HG03571 (cell line): ENCODE data around the gene CENPM.

Experiments
- ATAC-seq: cut with Tn5 transposase; IDR thresholded peaks from one replicate; pipeline ENCODE4 v1.9.1; 2021; ENCODE audit not compliant: unreplicated experiment

Gene CENPM

GRCh38 chr22:41933411-41934177 lies 13.4 kb downstream of the CENPM start:
- ATAC-seq: no peak

GRCh38 chr22:41932353-41932752 lies 14.6 kb downstream of the CENPM start:
- ATAC-seq: no peak

DNA sequence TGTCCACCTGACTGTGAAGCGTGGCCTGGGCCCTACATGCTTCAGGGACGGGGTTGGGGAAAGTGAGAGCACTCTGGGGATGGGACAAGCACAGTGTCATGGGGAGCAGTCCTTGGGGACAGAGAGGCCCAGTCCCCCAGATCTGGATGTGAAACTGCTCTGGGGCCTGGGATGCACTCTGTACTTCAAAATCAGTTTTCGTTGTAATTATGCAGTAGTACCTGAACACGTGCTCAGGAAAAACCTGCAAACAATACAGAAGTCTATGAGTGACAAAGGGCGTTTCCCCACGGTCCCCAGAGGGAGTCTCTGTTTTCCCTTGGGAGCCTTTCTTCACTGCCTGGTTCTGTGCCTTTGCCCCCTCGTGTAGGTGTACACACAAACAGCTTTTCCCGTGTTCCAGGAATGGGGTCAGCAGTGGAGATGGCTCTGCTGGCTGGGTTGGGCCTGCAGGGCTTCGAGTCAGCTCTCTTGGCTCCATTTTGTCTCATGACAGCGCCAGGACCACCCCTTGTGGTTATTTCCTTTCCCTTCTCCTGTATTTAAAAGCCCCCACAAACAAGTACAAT lies 15.2 kb downstream of the CENPM start:
- ATAC-seq: no peak

GRCh38 chr22:41929418-41929810 lies 17.5 kb downstream of the CENPM start:
- no peak for ATAC-seq

DNA sequence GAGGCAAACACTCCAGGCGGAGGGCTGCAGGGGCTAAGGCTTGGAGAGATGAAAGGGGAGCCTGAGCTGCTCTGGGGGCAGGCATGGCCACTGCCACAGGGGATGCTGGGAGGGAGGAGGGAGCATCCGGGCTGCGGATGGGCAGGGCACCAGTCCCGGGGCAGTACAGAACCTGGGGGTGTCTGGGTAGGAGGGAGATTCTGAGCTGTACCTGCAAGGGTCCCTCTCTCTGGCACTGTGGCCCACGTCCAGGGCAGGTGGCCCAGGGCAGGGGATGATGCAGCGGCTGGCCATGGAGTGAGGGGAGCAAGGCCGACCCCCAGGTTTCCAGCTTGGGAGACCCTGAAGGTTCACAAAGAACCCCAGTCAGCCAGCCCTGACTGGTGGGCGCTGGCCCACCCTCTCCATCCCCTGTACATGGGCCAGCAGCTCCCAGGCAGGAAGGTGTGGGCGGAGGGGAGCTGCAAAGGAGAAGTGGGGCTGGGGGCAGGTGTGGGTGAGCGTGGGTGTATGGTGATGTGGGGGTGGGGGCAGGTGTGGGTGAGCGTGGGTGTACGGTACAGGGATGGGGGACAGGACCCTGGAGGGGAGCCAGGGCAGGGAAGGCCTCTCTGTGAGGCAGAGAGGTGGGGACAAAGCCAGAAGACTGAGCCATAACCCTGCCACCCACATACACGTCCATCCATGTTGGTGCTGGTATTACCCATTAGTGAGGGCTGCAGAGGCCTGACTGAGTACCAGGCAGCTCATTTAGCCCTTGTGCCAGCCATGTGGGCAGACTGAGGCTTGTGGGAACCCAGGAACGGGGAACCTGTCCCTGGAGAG lies 18.1 kb downstream of the CENPM start:
- no peak for ATAC-seq

DNA sequence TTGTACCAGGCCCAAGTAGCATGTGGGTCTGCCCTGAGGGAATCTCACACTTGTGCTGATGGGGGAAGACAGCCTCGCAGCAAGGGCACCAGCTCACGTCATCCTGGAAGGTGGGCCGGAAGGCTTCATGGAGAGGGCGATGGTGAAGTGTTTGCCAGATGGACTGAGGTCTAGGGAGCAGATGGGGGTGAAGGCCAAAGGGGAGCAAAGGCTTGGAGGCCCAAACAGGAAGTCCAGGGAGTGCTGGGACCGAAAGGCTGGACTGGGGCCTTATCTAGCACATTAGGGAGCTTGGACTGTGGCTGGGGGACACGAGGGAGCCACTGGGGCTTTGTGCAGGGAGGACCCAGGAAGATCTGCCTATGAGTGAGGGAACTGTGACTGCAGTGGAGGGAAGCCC lies 19.1 kb downstream of the CENPM start:
- no peak for ATAC-seq

DNA sequence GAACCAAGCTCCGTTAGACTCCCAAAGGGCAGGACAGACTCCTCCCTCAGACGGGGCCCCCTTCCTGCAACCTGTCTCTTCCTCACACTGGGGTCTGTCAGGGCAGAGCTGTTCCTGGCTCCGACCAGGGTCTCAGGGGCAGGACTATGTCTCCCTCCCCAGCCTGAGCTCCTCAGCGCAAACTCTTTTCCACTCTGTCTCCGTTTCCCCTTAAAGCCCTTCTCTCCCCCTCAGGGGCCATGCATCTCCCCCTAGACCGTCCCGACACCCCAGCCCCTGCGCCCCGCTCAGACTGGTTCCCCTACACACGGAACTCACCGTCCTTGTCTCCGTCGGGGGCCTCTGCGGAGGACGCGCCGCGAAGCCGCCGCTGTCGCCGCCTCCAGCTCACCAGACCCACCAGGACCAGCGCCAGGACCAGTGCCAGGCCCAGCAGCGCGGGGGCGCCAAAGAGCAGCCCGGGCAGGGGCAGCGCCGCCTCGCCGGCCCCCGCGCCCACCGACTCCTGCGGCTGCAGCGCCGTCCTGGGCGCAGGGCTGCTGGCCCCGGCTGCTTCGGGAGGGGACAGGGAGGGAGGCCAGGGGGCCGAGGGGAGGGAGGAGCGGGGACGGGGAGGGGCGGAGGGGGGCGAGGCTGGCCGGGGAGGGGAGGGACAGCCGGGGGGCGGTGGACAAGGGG lies 21.0 kb downstream of the CENPM start:
- no peak for ATAC-seq

DNA sequence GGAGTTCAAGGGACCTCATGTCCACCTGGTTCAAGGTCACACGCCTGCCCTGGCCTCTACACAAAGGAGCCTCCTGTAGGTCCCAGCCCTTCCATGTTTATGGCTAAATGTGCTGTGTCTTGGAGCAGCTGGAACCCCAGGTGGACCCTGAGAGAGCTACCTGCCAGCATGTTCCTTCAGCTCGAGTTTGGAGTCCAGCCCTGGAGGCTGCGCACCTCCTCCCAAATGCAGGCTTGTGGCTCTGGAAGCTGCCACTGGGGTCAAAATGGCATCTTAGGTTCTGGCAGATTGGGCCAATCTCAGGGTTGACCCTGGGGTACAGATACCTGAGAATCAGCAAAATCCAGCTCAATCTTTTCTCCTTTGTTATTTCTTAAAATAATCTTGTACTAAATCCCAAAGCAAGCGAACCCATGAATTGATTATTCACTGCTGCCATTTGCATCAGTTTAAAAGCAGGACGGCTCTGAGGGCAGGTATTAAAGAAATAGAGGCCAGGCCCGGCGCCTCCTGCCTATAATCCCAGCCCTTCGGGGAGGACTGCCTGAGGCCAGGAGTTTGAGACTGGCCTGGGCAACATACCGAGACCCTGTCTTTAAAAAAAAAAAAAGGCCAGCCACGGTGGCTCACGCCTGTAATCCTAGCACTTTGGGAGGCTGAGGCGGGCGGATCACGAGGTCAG lies 23.2 kb downstream of the CENPM start:
- ATAC-seq: no peak

GRCh38 chr22:41922940-41923594 lies 23.9 kb downstream of the CENPM start:
- no peak for ATAC-seq

- ATAC-seq: no peak
Measured at GRCh38 chr22:41922328-41922727, 24.6 kb downstream of the CENPM start.

DNA sequence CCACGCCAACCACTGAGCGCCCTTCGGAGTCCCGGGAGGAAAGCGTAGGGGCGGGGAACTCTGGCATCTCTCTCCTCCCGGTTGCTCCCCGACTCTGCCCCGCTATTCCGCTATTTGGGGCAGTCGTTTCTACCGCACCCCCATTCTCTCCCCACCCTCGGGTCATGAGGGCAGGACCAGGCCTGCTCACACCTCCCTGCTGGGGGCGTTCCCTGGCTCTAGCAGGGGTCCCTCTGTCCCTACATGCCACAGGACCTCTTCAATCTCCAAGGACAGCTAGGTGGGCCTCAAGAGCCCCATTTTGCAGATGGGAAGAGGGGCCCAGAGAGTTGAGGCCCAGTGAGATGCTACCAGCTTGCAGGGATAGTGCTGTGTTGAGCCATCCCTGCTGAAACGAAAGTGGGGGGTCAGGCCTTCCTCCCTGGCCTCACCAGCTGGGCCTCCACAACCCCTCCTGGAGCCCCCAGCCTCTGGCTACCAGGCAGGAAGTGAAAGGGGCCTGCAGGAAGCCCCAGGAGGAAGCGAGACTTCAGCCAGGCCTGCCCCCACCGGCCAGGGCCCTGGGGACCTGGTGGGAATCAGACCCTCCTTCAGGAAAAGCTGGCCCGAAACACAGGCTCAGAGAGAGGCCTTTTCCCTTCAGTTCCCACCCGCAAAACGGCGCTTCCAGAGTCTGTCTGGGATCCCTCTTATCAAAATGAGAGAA lies 26.5 kb downstream of the CENPM start:
- ATAC-seq: peak; percentile 22

DNA sequence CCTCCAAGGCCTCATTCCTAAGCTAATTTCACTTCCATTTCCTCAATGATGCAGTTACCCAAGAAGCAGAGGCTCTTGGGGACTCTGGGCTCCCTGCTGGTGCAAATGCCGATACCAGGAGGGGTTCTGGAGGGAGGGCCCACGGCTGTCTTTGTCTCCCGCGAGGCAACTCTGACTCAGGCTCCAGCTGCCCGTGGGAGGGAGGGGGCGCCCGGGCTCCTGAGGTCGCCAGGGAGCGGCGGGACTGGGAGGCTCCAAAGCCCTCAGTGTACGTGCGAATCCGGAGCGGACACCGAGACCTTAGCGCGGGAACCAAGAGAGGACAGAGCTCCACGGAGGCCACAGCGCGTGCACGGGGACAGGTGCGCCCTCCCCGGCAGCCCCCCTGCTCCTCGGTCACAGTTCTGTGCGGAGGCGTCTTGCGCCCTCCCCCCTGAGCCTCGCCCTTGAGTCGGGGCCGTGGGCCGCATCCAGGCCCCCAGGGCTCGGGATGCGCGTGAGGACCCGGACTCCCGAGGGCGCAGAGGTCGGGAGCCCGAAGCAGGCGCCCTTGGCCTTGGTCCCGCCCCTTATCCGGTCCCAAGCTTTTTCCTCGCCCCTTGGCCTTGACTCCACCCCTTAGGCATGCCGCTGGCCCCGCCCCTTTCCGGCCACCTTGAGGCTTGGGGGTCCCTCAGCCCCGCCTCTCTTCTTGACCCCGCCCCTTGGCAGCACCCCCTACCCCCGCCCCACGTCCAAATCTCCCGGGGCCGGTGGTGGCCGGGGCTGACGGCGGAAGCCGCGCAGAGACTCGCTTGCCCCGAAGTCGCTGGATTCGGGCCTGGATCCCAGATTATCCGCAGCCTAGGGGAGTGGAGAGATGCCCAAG lies 27.4 kb downstream of the CENPM start:
- peak; percentile 32 for ATAC-seq

DNA sequence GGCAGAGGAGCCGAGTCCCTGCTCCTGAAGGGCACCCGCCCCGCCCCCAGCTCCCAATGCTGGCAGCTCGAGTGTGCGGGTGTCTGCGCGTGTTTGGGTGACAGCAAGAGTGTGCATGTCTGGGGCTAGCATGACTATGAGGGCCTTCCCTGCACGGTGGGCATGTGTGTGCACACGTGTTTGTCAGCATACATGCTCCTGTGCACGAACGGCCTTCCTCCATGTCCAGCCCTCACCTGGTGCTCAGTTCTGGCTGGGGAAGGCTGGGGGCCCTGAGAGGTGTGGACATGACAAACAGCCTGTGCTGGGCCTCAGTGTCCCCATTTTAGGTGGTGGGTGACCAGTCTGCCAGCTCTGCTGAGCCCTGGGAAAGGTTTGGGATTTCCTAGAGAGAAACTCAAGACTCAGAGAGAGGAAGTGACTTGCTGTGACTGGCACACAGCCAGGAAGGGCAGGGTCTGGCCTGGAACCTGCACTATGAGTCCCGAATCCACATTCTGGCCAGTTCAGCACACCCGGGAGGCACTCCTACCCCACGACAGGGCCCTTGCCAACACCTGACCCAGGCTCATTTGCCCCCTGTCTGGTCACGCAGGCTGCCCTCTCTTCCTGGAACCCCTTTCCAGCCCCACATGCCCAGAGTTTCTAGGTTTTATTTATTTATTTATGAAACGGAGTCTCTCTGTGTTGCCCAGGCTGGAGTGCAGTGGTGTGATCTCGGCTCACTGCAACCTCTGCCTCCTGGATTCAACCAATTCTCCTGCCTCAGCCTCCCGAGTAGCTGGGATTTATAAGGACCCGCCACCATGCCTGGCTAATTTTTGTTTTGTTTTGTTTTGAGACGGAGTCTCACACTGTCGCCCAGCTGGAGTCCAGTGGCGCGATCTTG lies 28.8 kb downstream of the CENPM start:
- ATAC-seq: no peak

DNA sequence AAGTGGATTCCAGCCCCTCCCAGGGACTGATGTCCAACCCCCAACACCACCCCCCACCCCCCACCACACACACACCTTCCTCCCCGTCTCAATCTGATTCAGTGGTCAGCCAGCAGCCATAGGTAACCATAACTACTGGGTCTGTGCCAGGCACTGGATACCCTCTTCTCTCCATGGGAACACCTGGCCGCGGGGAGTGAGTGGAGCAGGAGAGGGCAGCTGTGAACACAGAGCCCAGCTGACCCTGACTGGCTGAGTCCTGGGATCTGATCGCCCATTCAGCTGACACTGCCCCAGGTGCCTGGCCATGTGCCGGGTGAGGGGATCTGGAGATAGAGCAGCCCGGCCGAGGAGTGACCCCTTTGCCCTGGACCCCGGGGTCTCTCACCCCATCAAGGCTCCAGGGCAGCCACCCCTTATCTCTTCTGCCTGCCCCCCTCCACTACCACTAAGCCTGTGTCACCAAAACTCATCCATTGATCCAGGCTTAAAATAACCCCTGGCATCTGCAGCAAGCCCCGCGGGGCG lies 29.5 kb downstream of the CENPM start:
- no peak for ATAC-seq

DNA sequence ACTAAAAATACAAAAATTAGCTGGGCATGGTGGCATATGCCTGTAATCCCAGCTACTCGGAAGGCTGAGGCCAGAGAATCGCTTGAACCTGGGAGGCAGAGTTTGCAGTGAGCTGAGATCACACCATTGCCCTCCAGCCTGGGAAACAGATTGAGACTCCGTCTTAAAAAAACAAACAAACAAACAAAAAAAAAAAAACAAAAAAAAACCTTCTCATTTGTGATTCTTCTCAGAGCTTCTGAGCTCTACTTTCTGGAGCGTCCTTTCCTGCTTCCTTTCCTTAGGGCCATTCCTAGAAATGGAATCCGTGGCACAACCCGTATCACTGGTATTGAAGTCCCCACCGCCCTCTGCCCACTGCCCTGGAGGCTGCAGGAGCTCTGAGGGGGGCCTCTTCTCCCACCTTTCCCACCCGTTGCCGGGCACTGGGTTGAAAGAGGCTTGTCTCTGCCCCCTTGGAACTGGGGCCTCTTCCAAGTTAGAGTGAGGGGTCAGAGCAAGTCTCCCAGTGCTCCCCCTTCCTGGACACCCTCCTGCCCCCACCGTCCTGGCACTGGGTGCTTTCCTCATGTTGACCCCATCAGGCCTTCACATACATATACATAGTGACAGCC lies 30.1 kb downstream of the CENPM start:
- ATAC-seq: no peak

DNA sequence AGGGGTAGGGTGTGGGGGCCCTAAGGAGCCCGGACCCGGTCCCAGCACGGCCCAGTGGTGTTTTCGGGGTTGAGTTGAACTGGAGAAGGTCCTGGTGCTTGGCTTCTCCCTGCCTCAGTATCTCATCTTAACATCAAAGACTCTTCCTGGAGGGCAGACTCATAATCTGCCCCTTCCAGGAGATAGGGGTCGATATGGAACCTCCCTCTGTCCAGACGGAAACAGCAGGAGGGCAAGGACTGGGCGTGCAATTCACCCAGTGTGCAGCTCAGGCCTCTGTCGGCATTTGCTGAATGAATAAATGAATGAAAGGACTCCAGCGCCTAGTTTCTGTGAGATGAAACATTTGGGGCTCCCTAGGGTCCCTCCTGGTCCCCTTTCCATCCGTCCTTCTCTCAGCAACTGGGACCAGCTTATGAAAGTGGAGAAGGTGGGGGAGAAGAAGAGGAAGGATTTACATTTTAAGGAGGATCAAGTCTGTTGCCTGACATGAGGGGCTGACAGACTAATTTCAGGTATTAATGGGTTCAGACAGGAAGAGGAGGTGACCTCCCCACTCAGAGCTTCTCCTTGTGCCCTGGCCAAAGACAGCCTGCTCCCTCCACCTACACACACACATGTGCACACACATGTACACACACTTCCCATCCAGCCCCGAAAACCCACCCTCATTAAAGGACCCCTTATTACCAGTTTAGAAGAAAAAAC lies 31.0 kb downstream of the CENPM start:
- ATAC-seq: no peak
